Effector memory CD8-positive, alpha-beta T cell (primary cell): Measurements from ENCODE around the gene TMEM171.

Experiments
- ATAC-seq: fragments of 150-1000 bp; cut with Tn5 transposase; replicated peaks from 2 replicates; pipeline ENCODE4 v1.10.0; 2021; ENCODE audit warnings: mild to moderate bottlenecking, moderate library complexity
- DNase-seq, 3 experiments: peaks; one replicate each; pipeline ENCODE4 v3.0.0; 2021
- H3K27ac Mint-ChIP-seq, 2 donors: one replicate each; pipeline ENCODE4 v1.8.0; 2022; ENCODE audit warnings: mild to moderate bottlenecking in 2 of 2, mixed read lengths in 2 of 2, moderate library complexity in 2 of 2
- H3K27me3 Mint-ChIP-seq, 2 donors: one replicate each; pipeline ENCODE4 v1.8.0; 2022; ENCODE audit warnings: mixed read lengths in 2 of 2
- H3K36me3 Mint-ChIP-seq: one replicate; pipeline ENCODE4 v1.8.0; 2022; ENCODE audit warnings: mild to moderate bottlenecking, moderate library complexity, mixed read lengths; ENCODE audit not compliant: insufficient read depth
- H3K4me1 Mint-ChIP-seq, 2 donors: one replicate each; pipeline ENCODE4 v1.8.0; 2022; ENCODE audit warnings: low read depth in 2 of 2, mixed read lengths in 2 of 2
- H3K4me3 Mint-ChIP-seq, 2 donors: one replicate each; pipeline ENCODE4 v1.8.0; 2022; ENCODE audit warnings: mild to moderate bottlenecking in 2 of 2, mixed read lengths in 2 of 2, moderate library complexity in 2 of 2
- H3K9me3 Mint-ChIP-seq, 2 donors: one replicate each; pipeline ENCODE4 v1.8.0; 2022; ENCODE audit warnings: mixed read lengths in 2 of 2

Gene TMEM171

GRCh38 chr5:73150876-73151275 is 30.5 kb downstream of the TMEM171 start:
- Mint-ChIP-seq H3K27ac (no peak overlapping the region), H3K27me3 (peaks cover 18 to 33% of the 10 kb centered on the region in 2 donors), H3K9me3 (no peaks in the 10 kb centered on the region), H3K4me3 (no peak overlapping the region), H3K36me3 (no peaks in the 10 kb centered on the region), H3K4me1 (peaks cover 4 to 6% of the 10 kb centered on the region in 2 donors)
- ATAC-seq: no peak
- no peak for DNase-seq

DNA sequence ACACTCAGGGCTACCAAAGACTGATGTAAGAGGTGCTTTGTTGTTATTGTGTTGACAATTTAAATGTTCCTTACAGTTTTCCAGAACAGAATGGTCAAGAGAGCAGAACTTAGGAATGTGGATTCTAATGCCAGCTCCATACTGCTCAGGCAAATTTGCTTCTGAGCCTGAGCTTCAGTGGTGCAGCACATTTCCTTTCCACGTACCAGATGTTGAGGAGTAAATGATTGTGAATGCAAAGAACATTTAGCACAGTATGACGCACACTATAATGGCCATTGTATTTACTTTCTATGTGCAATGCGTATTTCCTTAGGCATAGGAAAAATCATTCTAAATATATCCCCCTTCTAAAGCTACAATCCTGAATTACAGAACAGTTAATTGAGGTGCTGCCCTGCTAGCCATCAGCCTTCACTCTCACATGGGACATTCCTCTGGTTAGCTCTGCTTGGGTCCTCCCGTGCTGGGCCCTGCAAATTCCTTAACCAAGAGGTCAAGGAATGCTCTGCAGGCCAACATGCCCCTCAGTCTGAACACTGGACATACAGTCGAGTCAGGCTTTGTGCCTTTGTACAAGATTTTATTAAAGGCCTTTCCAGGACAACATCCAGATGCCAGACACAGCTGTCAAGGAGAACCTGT is 31.5 kb downstream of the TMEM171 start:
- H3K36me3 Mint-ChIP-seq: no peaks in the 10 kb centered on the region
- peaks cover 4 to 6% of the 10 kb centered on the region in 2 donors for H3K4me1 Mint-ChIP-seq
- no peak overlapping the region for H3K27ac Mint-ChIP-seq
- DNase-seq (no peak), ATAC-seq (no peak)
- peaks cover 22 to 34% of the 10 kb centered on the region in 2 donors for H3K27me3 Mint-ChIP-seq
- H3K4me3 Mint-ChIP-seq: no peak overlapping the region
- H3K9me3 Mint-ChIP-seq: no peaks in the 10 kb centered on the region

- Mint-ChIP-seq H3K36me3 (no peaks in the 10 kb centered on the region), H3K4me1 (peaks cover 4 to 6% of the 10 kb centered on the region in 2 donors), H3K4me3 (no peak overlapping the region), H3K27ac (no peak overlapping the region), H3K9me3 (no peaks in the 10 kb centered on the region), H3K27me3 (peaks cover 30 to 42% of the 10 kb centered on the region in 2 donors)
- no peak for DNase-seq
- no peak for ATAC-seq
These were observed 32.3 kb downstream of the TMEM171 start for GRCh38 chr5:73152411-73153388.

GRCh38 chr5:73153513-73153912 is 33.1 kb downstream of the TMEM171 start:
- Mint-ChIP-seq H3K27me3 (peaks cover 36 to 50% of the 10 kb centered on the region in 2 donors), H3K27ac (no peak overlapping the region), H3K36me3 (no peaks in the 10 kb centered on the region), H3K9me3 (no peaks in the 10 kb centered on the region), H3K4me1 (peaks cover 4 to 6% of the 10 kb centered on the region in 2 donors), H3K4me3 (no peak overlapping the region)
- ATAC-seq (no peak), DNase-seq (no peak)

DNA sequence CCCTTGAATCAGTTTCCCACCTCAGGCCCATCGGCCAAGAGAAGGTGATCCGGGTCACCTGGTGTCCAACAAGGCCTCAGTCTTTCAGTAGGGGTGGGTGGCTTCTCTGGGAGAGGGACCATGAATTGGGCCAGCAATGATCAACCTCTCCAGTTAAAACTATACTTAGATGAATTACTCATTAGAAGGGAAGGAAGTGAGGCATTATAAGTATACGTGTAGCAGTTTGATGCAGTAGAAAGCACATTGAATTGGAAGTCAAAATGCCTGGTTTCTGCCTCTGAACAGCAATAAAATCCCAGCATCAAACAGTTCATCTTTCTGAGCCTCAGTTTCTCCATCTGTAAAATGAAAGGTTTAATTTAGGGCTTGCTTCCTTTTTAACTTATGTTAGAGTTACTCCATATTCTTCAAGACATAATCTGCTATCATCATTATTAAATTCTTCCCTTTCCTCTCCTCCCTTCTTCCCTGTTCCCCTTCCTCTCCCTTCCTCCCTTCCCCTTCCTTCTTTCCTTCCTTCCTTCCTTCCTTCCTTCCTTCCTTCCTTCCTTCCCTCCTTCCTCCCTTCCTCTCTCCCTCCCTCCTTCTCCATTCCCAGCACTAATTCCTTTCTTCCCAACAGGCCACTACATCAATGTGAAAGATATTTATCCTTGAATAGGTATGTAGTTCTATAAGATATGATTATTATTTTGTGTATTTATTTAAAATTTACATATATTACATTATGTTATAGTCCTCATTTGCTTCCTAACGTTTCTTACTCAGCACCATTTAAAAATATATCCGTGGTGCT is 34.0 kb downstream of the TMEM171 start:
- Mint-ChIP-seq H3K4me1 (peaks cover 4 to 9% of the 10 kb centered on the region in 2 donors), H3K9me3 (no peaks in the 10 kb centered on the region), H3K4me3 (no peak overlapping the region), H3K36me3 (no peaks in the 10 kb centered on the region), H3K27me3 (peaks cover 36 to 50% of the 10 kb centered on the region in 2 donors), H3K27ac (no peak overlapping the region)
- ATAC-seq: no peak
- DNase-seq: no peak

GRCh38 chr5:73155271-73156222 is 35.2 kb downstream of the TMEM171 start:
- peaks cover 36 to 50% of the 10 kb centered on the region in 2 donors for H3K27me3 Mint-ChIP-seq
- ATAC-seq: no peak
- no peaks in the 10 kb centered on the region for H3K36me3 Mint-ChIP-seq
- H3K4me3 Mint-ChIP-seq: no peak overlapping the region
- no peak for DNase-seq
- no peak overlapping the region for H3K27ac Mint-ChIP-seq
- peaks cover 16 to 20% of the 10 kb centered on the region in 2 donors for H3K4me1 Mint-ChIP-seq
- H3K9me3 Mint-ChIP-seq: no peaks in the 10 kb centered on the region

GRCh38 chr5:73157414-73158303 is 37.3 kb downstream of the TMEM171 start:
- no peaks in the 10 kb centered on the region for H3K36me3 Mint-ChIP-seq
- no peak overlapping the region for H3K27ac Mint-ChIP-seq
- no peak for DNase-seq
- no peak overlapping the region for H3K4me3 Mint-ChIP-seq
- no peak for ATAC-seq
- no peaks in the 10 kb centered on the region for H3K9me3 Mint-ChIP-seq
- H3K27me3 Mint-ChIP-seq: peaks cover 41 to 56% of the 10 kb centered on the region in 2 donors
- H3K4me1 Mint-ChIP-seq: peaks cover 23% of the 10 kb centered on the region in 2 donors

DNA sequence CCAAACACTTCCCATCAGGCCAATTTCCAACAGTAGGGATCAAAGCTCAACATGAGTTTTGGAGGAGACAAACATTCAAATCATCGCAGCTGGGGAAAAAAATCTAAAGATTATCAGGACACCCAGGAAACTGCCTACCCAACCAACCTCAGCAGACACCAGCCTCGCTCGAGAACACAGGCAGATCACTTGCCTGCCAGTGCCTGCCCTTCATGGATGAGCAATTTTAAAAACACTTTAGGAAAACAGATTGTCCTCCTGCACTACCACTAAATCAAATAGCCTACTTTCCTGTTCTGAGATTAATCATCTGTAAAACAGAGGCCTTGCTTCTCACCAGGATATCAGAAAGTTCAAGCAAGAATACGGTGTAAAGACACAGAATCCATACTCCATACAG is 37.9 kb downstream of the TMEM171 start:
- Mint-ChIP-seq H3K4me1 (peaks cover 20 to 21% of the 10 kb centered on the region in 2 donors), H3K27ac (no peak overlapping the region), H3K9me3 (no peaks in the 10 kb centered on the region), H3K27me3 (peaks cover 41 to 56% of the 10 kb centered on the region in 2 donors), H3K4me3 (no peak overlapping the region), H3K36me3 (no peaks in the 10 kb centered on the region)
- ATAC-seq: no peak
- DNase-seq: no peak

GRCh38 chr5:73160239-73160671 is 39.9 kb downstream of the TMEM171 start:
- peak; percentile 94 for ATAC-seq
- peak overlapping the region in 1 of 2 donors; percentile 57 for H3K27ac Mint-ChIP-seq
- DNase-seq: peak in 2 of 3 experiments; percentile 7 to 8
- H3K36me3 Mint-ChIP-seq: no peaks in the 10 kb centered on the region
- H3K4me3 Mint-ChIP-seq: peak overlapping the region; percentile 33 to 51
- H3K9me3 Mint-ChIP-seq: no peaks in the 10 kb centered on the region
- peaks cover 20 to 21% of the 10 kb centered on the region in 2 donors for H3K4me1 Mint-ChIP-seq
- peaks cover 39 to 50% of the 10 kb centered on the region in 2 donors for H3K27me3 Mint-ChIP-seq

DNA sequence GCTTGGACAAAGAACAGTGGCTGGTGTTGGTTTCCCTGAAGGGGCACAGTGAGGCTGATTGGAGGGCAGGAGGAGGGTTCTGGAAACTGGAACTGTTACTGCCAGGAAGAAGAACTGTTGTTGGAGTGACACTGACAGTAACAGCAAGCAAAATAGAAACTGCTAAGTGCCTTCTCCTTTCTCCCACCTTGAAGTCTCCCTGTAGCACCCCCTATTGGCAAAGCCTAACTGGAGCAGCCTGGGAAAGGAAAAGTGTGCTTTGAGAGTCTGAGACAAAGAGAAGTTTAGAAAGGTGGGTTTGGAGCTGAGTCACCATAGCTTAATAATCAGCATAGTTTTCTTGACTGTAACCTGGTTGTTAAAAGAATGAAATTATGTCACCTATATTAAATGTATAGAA is 50.1 kb downstream of the TMEM171 start:
- Mint-ChIP-seq H3K27me3 (peaks cover 48 to 59% of the 10 kb centered on the region in 2 donors), H3K36me3 (no peaks in the 10 kb centered on the region), H3K27ac (no peak overlapping the region), H3K4me3 (no peak overlapping the region), H3K4me1 (peaks cover 0 to 4% of the 10 kb centered on the region in 2 donors), H3K9me3 (no peaks in the 10 kb centered on the region)
- DNase-seq (peak; percentile 27 to 37 (median 29)), ATAC-seq (peak; percentile 59)

GRCh38 chr5:73171495-73171894 is 51.1 kb downstream of the TMEM171 start:
- H3K27ac Mint-ChIP-seq: no peak overlapping the region
- no peaks in the 10 kb centered on the region for H3K36me3 Mint-ChIP-seq
- H3K9me3 Mint-ChIP-seq: no peaks in the 10 kb centered on the region
- H3K4me3 Mint-ChIP-seq: no peak overlapping the region
- ATAC-seq (no peak), DNase-seq (no peak)
- peaks cover 0 to 4% of the 10 kb centered on the region in 2 donors for H3K4me1 Mint-ChIP-seq
- peaks cover 51 to 62% of the 10 kb centered on the region in 2 donors for H3K27me3 Mint-ChIP-seq
